ENCODE measurements around the gene LTBP1.

DNA sequence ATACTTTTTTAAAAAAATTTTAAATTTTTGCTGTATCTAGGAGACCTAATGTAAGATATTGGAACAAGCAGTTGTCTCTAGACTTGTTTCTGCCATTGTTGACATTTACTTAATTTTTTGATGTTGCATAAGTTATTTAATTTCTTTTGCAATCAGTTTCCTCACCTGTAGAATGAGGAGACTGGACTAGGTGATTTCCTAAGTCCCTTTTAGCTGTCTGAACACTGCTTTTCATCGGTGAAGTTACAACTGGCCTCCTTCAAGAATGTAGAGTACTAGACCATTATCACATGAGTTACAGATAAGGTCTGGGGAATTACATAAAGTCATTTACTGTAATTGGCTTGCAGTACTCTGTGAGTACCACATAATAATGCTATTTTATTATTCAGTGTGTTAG lies 147.6 kb downstream of the LTBP1 start:
- TF ChIP-seq, protein P1, sequence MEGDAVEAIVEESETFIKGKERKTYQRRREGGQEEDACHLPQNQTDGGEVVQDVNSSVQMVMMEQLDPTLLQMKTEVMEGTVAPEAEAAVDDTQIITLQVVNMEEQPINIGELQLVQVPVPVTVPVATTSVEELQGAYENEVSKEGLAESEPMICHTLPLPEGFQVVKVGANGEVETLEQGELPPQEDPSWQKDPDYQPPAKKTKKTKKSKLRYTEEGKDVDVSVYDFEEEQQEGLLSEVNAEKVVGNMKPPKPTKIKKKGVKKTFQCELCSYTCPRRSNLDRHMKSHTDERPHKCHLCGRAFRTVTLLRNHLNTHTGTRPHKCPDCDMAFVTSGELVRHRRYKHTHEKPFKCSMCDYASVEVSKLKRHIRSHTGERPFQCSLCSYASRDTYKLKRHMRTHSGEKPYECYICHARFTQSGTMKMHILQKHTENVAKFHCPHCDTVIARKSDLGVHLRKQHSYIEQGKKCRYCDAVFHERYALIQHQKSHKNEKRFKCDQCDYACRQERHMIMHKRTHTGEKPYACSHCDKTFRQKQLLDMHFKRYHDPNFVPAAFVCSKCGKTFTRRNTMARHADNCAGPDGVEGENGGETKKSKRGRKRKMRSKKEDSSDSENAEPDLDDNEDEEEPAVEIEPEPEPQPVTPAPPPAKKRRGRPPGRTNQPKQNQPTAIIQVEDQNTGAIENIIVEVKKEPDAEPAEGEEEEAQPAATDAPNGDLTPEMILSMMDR (IDR thresholded peaks at IDR 0.05; ENCODE audit: poor library complexity) = no peak
- TF ChIP-seq EZH2 (IDR thresholded peaks at IDR 0.05; ENCODE audit: borderline replicate concordance) = no peak
- TF ChIP-seq EZH2phosphoT487 (IDR thresholded peaks at IDR 0.05; ENCODE audit: low read depth, severe bottlenecking, unreplicated experiment) = no peak

Measured in hepatocyte (in vitro differentiated cells).